Trophoblast cell (in vitro differentiated cells and primary cell): ENCODE data around the gene ARMH2.

Experiments used
- DNase-seq, 2 donors: peaks; one replicate each; pipeline ENCODE4 v3.0.0-alpha.2; 2016
- H2AFZ ChIP-seq: 2 replicates; pipeline ENCODE4 v1.6.1; 2013; ENCODE audit warnings: low read length, moderate library complexity, mild to moderate bottlenecking; ENCODE audit not compliant: insufficient read depth, poor library complexity
- H2AK5ac ChIP-seq: 2 replicates; pipeline ENCODE4 v1.6.1; 2013; ENCODE audit warnings: mild to moderate bottlenecking, low read length
- H2BK120ac ChIP-seq: 2 replicates; pipeline ENCODE4 v1.6.1; 2013; ENCODE audit warnings: low read length, mild to moderate bottlenecking, moderate library complexity; ENCODE audit not compliant: insufficient read depth, poor library complexity
- H2BK12ac ChIP-seq: 2 replicates; pipeline ENCODE4 v1.6.1; 2013; ENCODE audit warnings: mild to moderate bottlenecking, low read length, moderate library complexity
- H2BK5ac ChIP-seq: 2 replicates; pipeline ENCODE4 v1.6.1; 2013; ENCODE audit warnings: low read length, low read depth, moderate library complexity, mild to moderate bottlenecking; ENCODE audit not compliant: poor library complexity
- H3K14ac ChIP-seq: 2 replicates; pipeline ENCODE4 v1.6.1; 2013; ENCODE audit warnings: mild to moderate bottlenecking, low read length
- H3K18ac ChIP-seq: 2 replicates; pipeline ENCODE4 v1.6.1; 2013; ENCODE audit warnings: mild to moderate bottlenecking, low read length
- H3K23ac ChIP-seq: 2 replicates; pipeline ENCODE4 v1.6.1; 2013; ENCODE audit warnings: low read length
- H3K27ac ChIP-seq: 2 replicates; pipeline ENCODE4 v1.5.1; 2013; ENCODE audit warnings: low read depth, mild to moderate bottlenecking, inconsistent platforms, low read length, moderate library complexity
- H3K27me3 ChIP-seq: 2 replicates; pipeline ENCODE4 v1.6.1; 2013; ENCODE audit warnings: inconsistent platforms, mild to moderate bottlenecking, low read length, moderate library complexity; ENCODE audit not compliant: insufficient read depth
- H3K36me3 ChIP-seq, 2 experiments: 1 replicate in 1 of 2; 2 replicates in 1 of 2; pipeline ENCODE4 v1.6.1; 2013; ENCODE audit warnings: low read length in 2 of 2, mild to moderate bottlenecking in 2 of 2, moderate library complexity in 1 of 2; ENCODE audit not compliant: insufficient read depth in 2 of 2, control insufficient read depth in 1 of 2
- H3K4ac ChIP-seq: 2 replicates; pipeline ENCODE4 v1.6.1; 2013; ENCODE audit warnings: low read depth, mild to moderate bottlenecking, low read length, moderate library complexity
- H3K4me1 ChIP-seq, 2 experiments: 1 replicate in 1 of 2; 2 replicates in 1 of 2; pipeline ENCODE4 v1.6.1; 2013; ENCODE audit warnings: low read length in 2 of 2, mild to moderate bottlenecking in 2 of 2, moderate library complexity in 1 of 2; ENCODE audit not compliant: insufficient read depth in 2 of 2, control insufficient read depth in 1 of 2
- H3K4me2 ChIP-seq: 2 replicates; pipeline ENCODE4 v1.6.1; 2013; ENCODE audit warnings: inconsistent platforms, mild to moderate bottlenecking, low read length, moderate library complexity
- H3K4me3 ChIP-seq: 2 replicates; pipeline ENCODE4 v1.5.1; 2013; ENCODE audit warnings: mild to moderate bottlenecking, low read depth, low read length, inconsistent platforms
- H3K79me1 ChIP-seq: one replicate; pipeline ENCODE4 v1.6.1; 2013; ENCODE audit warnings: low read length
- H3K79me2 ChIP-seq: 2 replicates; pipeline ENCODE4 v1.6.1; 2013; ENCODE audit warnings: low read length, mild to moderate bottlenecking; ENCODE audit not compliant: control insufficient read depth, insufficient read depth, poor library complexity
- H3K9ac ChIP-seq: 2 replicates; pipeline ENCODE4 v1.6.1; 2013; ENCODE audit warnings: mild to moderate bottlenecking, low read length
- H3K9me3 ChIP-seq: 2 replicates; pipeline ENCODE4 v1.6.1; 2013; ENCODE audit warnings: low read depth, mild to moderate bottlenecking, control low read depth, inconsistent platforms, low read length; ENCODE audit not compliant: insufficient read depth
- H4K12ac ChIP-seq: 2 replicates; pipeline ENCODE4 v1.6.1; 2013; ENCODE audit warnings: low read depth, mild to moderate bottlenecking, low read length, moderate library complexity
- H4K8ac ChIP-seq: 2 replicates; pipeline ENCODE4 v1.6.1; 2013; ENCODE audit warnings: low read depth, mild to moderate bottlenecking, low read length, moderate library complexity
- H4K91ac ChIP-seq: one replicate; pipeline ENCODE4 v1.6.1; 2013; ENCODE audit warnings: low read depth, mild to moderate bottlenecking, low read length, moderate library complexity
- WGBS: extraction: QIAGEN DNeasy Blood & Tissue Kit; methylation state at CpG from one replicate; pipeline ENCODE4 v1.1.7; 2013; ENCODE audit warnings: missing lambda C conversion rate; ENCODE audit not compliant: insufficient read length, insufficient coverage; ENCODE audit errors: extremely low coverage; 5-methylcytosine and 5-hydroxymethylcytosine counted together

Gene ARMH2

DNA sequence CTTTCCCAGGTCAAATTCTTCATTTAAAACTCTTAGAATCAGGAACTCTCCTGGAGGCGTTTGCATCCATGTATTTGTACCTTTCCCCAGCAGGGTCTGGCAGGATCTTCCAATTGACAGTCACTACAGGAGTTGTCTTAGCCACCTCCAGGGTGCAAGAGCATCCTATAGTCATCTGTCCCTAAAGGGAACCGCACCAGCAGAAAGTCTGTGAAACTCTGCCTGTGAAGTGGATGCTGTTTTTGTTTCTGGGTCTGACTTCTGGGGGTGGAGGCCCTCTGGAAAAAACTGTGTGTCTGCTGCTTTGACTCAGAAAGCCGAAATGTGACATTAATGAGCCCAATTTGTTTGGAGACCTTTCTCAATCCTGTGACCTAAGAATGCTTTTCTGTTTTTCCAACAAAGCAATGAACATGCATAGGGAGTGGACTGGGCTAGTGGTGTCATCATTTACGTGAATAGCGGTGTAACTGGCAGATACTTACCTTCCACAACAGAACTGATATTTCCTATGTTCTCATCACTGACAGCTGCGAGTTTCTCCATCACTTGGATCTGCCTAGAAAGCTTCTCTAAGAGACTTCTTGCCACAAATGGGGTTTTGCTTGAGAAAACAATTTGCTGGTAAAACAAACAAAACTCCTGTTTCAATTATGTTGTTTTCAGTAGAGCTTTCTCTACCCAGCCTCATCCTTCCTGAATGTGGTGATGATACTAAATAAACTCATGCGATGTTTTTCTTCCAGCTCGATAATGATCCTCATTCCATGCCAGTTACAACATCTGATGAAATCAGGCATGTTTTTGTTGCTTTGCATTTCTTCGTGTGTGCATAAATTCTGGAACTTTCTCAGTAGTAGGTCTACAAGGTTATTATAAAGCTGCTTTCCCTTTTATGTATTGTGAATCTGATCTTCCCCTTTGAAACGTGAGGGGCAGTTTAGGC, 33.3 kb upstream of the ARMH2 start:
- Histone ChIP-seq H3K27me3 (no peaks in the 10 kb centered on the region), H3K79me2 (no peaks in the 10 kb centered on the region), H3K4ac (no peak overlapping the region), H2BK12ac (no peak overlapping the region), H3K18ac (no peak overlapping the region), H2AFZ (no peak overlapping the region), H3K36me3 (peaks cover 14 to 16% of the 10 kb centered on the region in 2 experiments), H3K4me3 (no peak overlapping the region), H4K91ac (no peak overlapping the region), H3K79me1 (no peaks in the 10 kb centered on the region), H3K9ac (no peak overlapping the region), H4K8ac (no peak overlapping the region), H3K9me3 (peaks cover 2% of the 10 kb centered on the region), H3K14ac (no peak overlapping the region), H3K23ac (no peak overlapping the region), H2BK120ac (no peak overlapping the region), H2BK5ac (no peak overlapping the region), H3K4me1 (no peaks in the 10 kb centered on the region), H2AK5ac (no peak overlapping the region), H3K27ac (no peak overlapping the region), H4K12ac (no peak overlapping the region), H3K4me2 (no peak overlapping the region)
- peak in 1 of 2 donors; percentile 22 for DNase-seq
- WGBS: no CpG with 5 or more reads among the region's 10 CpGs

DNA sequence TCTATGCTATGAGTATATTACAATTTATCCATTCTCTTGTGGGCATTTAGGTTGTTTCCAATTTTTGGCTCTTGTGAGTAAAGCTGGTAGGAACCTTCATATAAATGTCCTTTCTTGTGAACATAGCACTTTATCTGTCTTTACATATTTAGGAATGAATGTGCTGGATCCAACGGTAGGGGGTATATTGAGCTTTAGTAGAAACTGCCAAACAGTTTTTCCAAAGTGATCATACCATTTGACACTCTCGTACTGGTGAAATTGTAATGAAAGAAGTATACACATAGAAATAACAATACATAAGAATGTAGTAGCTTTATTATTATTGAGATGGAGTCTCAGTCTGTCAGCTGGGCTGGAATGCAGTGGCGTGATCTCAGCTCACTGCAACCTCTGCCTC, 30.9 kb upstream of the ARMH2 start:
- Histone ChIP-seq H2BK5ac (no peak overlapping the region), H3K23ac (no peak overlapping the region), H3K4me1 (no peaks in the 10 kb centered on the region), H2BK12ac (no peak overlapping the region), H3K9ac (no peak overlapping the region), H4K8ac (no peak overlapping the region), H3K14ac (no peak overlapping the region), H2AFZ (no peak overlapping the region), H3K79me1 (no peaks in the 10 kb centered on the region), H4K12ac (no peak overlapping the region), H3K4me3 (no peak overlapping the region), H3K18ac (no peak overlapping the region), H3K4me2 (no peak overlapping the region), H3K27me3 (no peaks in the 10 kb centered on the region), H3K27ac (no peak overlapping the region), H4K91ac (no peak overlapping the region), H3K36me3 (peaks cover 14 to 15% of the 10 kb centered on the region in 2 experiments), H3K9me3 (peaks cover 2% of the 10 kb centered on the region), H3K79me2 (no peaks in the 10 kb centered on the region), H2BK120ac (no peak overlapping the region), H3K4ac (no peak overlapping the region), H2AK5ac (no peak overlapping the region)
- no CpG with 5 or more reads among the region's 3 CpGs for WGBS
- no peak for DNase-seq

DNA sequence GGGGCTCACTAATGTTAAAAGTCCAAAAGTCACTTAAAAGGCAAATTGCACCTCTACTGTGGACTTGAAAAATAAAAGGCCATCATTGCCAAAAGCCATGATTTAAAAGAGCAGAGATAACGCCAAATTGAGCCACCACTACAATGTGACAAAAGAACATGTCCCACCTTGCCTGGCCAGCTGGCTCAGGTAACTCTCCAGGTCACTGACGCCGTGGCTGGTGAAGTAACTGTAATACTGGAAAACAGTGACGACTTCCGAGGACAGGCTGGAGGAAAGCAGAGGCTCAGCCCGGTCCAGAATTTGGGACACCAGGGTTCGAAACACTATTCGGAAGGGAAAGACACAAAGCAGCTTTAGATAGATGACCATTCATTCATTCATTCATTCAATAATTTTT, 29.3 kb upstream of the ARMH2 start:
- no peaks in the 10 kb centered on the region for H3K9me3 ChIP-seq
- H3K4me2 ChIP-seq: no peak overlapping the region
- H2AFZ ChIP-seq: no peak overlapping the region
- no peak overlapping the region for H3K9ac ChIP-seq
- H4K8ac ChIP-seq: no peak overlapping the region
- H3K23ac ChIP-seq: no peak overlapping the region
- H2AK5ac ChIP-seq: no peak overlapping the region
- H3K36me3 ChIP-seq: peaks cover 15 to 16% of the 10 kb centered on the region in 2 experiments
- no peak overlapping the region for H4K12ac ChIP-seq
- no peaks in the 10 kb centered on the region for H3K4me1 ChIP-seq
- H3K4me3 ChIP-seq: no peak overlapping the region
- H3K18ac ChIP-seq: no peak overlapping the region
- no peak for DNase-seq
- H4K91ac ChIP-seq: no peak overlapping the region
- H3K14ac ChIP-seq: no peak overlapping the region
- H2BK12ac ChIP-seq: no peak overlapping the region
- no peaks in the 10 kb centered on the region for H3K27me3 ChIP-seq
- no peaks in the 10 kb centered on the region for H3K79me2 ChIP-seq
- no peak overlapping the region for H2BK5ac ChIP-seq
- no peak overlapping the region for H3K4ac ChIP-seq
- WGBS: no CpG with 5 or more reads among the region's 8 CpGs
- H3K27ac ChIP-seq: no peak overlapping the region
- no peak overlapping the region for H2BK120ac ChIP-seq
- no peaks in the 10 kb centered on the region for H3K79me1 ChIP-seq

DNA sequence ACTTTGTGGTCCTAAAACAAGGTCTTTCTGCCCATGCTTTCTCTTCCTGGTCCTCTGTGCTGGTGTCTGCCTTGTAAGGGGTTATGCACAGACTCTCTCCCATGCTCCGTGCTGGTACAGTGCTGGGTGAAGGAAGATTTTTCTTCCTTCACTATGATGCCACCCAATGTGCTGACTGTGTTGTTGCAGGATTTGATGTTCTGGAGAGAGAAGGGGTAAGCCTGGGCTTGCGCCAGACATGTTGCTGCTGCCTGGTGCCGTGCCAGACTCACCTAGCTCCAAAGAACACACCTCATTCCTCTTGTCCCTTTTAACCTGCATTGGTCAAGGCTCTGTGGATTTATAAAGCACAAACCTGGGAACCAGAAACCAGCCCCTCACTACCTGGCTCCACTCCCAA, 28.4 kb upstream of the ARMH2 start:
- Histone ChIP-seq H3K79me2 (no peaks in the 10 kb centered on the region), H2BK12ac (no peak overlapping the region)

More for the DNA sequence above, 28.4 kb upstream of the ARMH2 start:
- no peak overlapping the region for H2AFZ ChIP-seq
- H3K4me2 ChIP-seq: no peak overlapping the region
- H2BK5ac ChIP-seq: no peak overlapping the region
- no peaks in the 10 kb centered on the region for H3K9me3 ChIP-seq
- H3K27ac ChIP-seq: no peak overlapping the region
- H3K79me1 ChIP-seq: no peaks in the 10 kb centered on the region
- no peak overlapping the region for H3K23ac ChIP-seq
- H2BK120ac ChIP-seq: no peak overlapping the region
- no peak overlapping the region for H4K91ac ChIP-seq
- H3K18ac ChIP-seq: no peak overlapping the region
- DNase-seq: no peak
- H3K4ac ChIP-seq: no peak overlapping the region
- H3K9ac ChIP-seq: no peak overlapping the region
- H4K12ac ChIP-seq: no peak overlapping the region
- no peak overlapping the region for H3K14ac ChIP-seq
- H3K4me3 ChIP-seq: no peak overlapping the region
- no peaks in the 10 kb centered on the region for H3K27me3 ChIP-seq
- H3K36me3 ChIP-seq: peaks cover 15 to 16% of the 10 kb centered on the region in 2 experiments
- WGBS: no CpG with 5 or more reads among the region's 3 CpGs
- no peaks in the 10 kb centered on the region for H3K4me1 ChIP-seq
- H4K8ac ChIP-seq: no peak overlapping the region
- H2AK5ac ChIP-seq: no peak overlapping the region
